ELR (cell line): ENCODE results near the gene FBXL14.

Experiments
- DNase-seq: peaks from one replicate; pipeline ENCODE4 v3.0.0-alpha.2; 2015; ENCODE audit warnings: low read depth

The FBXL14 gene

GRCh38 chr12:1533602-1534304, 60.6 kb downstream of the FBXL14 start:
- DNase-seq, result peak; percentile 89

GRCh38 chr12:1533205-1533601, 61.2 kb downstream of the FBXL14 start:
- peak; percentile 77 for DNase-seq

GRCh38 chr12:1532375-1533165, 61.8 kb downstream of the FBXL14 start:
- peak; percentile 60 for DNase-seq

- peak; percentile 55 for DNase-seq
Measured at GRCh38 chr12:1531654-1532374, 62.6 kb downstream of the FBXL14 start.

DNA sequence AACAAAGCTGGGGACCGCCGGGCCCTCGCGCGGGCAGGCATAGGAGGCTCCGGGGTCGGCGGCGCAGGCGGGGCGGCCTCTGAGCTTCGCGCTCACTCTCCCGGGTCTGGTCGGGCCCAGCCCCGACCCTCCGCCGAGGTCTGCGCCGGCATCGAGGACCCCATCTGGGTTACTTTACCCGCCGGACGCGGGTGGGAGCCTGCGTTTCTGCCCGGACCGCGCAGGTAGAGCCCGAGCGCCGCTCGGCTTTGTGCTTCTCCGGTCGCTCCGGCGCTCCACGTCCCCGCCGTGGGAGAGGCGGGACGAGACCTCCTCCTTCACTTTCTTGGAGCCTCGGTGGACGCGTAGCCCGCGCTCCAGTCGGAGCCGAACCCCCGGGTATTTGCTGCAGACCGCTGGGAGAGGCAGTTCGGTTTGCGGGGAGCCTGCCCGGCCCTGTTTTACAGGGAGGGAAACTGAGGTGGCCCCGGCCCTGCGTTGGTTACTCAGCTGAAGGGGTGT, 63.2 kb downstream of the FBXL14 start:
- no peak for DNase-seq

GRCh38 chr12:1530592-1531152, 63.7 kb downstream of the FBXL14 start:
- no peak for DNase-seq

DNA sequence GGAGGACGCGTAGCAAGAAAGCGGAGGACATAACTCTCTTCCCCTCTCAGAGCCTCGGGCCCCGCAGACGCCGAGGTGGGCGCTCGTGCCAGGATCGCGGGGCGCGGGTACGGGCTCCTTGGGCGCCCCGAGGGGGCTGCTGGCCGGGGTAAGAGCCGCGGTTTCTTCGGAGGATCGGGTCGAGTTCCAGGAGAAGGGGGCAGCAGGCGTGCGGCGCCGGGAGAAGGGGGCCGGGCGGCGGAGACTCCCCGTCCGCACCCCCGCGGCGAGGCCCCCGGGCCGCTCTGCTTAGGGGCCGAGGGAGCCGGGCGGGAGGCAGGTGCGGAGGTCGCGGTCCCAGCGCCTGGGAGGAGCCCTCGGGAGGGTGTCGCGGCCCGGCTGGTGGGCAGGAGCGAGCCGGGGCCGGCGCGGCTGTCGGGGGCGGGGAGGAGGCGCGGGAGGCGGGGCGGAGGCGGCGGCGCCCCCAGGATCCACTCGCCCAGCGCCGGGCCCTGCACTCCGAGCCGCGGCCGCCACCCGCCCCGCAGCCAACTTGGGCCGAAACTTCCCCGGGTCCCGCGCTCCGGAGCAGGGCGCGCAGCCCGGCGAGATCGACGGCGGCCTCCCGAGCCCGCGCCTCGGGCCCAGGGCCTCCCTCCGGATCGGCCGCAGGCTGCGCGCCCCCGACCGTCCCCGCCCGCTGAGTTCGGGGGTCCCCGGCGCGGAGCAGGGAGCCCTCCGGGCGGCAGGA, 64.4 kb downstream of the FBXL14 start:
- DNase-seq, result peak; percentile 77

- peak; percentile 55 for DNase-seq
Measured at GRCh38 chr12:1529228-1529861, 65.0 kb downstream of the FBXL14 start.

DNA sequence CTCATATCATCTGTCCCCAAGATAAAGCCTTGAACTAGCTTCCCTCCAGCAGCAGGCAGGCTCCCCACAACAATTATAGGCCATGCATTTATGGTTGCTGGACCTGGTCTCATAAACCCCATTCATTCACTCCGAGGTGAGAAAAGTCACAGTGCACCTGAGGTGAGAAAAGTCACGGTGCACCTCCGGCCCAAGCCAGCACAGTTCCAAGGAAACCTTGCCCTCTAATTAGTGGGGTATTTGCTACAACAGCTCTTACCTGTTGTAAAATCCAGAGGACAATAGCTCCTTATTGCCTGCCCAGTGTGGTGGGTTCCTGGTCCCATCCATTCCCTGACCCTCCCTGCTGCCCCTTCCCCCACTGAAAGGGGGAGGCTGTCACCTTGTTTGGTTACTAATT, 65.6 kb downstream of the FBXL14 start:
- no peak for DNase-seq

DNA sequence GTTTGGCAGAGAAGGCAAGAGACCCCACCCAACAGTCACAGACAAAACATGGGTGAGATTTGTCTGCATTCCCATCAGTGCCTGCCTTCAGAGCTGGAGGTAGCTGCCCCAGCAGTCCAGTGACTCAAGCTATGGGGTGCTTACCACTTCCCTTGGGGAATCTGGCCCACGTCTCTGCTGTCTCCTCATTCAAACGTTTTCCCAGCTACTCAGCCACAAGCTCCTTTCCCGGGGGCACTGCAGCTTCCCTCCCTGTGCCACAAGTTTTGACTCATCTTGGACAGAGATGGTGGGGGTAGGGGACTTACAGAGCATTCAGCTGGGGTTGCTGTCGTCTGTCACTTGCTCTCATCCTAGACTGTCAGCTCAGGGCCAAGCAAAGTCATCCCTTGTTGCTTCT, 66.6 kb downstream of the FBXL14 start:
- peak; percentile 99 for DNase-seq

DNA sequence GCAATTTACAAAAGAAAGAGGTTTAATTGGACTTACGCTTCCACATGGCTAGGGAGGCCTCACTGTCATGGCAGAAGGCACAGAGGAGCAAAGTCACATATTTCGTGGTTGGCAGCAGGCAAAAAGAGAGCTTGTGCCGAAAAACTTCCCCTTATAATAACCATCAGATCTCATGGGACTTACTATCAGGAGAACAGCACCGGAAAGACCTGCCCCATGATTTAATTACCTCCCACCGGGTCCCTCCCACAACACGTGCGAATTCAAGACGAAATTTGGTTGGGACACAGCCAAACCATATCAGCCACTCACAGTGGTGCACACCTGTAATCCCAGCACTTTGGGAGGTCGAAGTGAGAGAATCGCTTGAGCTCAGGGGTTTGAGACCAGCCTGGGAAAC, 68.5 kb downstream of the FBXL14 start:
- DNase-seq, result no peak

DNA sequence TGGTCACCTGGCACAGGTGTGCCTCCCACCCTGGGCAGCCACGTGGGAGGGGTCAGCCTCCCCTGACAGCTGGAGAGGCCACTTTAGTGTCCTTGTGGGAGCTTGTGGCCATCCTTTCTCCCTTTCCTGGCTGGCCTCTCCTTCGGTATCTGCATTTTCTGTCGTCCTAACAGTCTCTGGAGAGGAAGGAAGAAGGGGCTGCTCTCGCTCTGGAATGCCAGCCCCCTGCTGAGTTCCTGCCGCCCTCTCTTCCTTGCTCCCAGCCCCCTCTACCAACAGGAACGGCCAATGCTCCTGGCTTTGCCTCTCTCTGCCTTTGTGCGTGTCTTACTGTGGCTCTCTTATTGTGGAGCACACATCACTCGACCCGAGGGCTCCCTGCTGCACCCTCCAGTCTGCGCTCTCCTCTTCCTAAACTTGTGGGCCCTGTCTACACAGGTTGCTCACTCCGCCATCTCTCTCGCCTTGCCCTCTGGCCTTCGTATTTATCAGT, 70.8 kb downstream of the FBXL14 start:
- no peak for DNase-seq

DNA sequence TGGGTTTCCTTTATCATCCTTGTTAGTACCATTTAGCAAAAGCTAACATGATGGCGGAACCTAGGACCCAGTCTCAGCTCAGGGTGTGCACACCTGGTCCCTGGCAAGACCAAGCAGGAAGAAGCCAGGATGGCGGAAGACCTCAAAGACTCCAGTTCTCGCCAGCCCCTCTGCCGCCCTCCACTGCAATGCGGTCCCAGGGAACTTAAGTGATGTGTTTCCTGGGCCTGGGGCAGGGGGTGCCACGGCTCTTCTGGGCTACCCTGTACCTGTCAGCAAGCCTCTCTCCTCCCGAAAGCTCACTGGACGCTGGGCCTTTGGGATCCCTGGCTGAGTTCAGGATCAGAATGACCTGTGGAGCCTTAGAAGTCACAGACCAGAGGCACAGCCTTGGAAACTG, 71.3 kb downstream of the FBXL14 start:
- DNase-seq, result no peak

DNA sequence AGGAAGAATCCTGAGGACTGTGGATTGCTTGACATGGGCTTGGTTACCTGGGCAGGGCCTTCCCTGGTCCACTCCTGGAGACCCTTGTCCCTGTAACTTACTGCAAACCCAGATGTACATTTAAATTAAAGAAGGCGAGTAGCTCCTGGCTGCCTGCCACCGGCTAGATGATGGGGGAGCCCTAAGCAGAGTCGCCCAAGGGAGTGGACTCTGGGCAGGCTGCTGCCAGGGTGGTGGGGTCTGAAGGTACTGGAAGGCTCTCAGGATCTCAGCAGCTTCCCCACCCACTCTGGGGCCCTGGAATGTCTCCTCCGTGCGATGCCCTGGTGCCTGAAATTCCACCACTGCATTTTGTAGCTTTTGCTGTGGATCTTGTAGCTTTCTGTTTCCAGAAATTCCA, 74.7 kb downstream of the FBXL14 start:
- DNase-seq, result no peak

- DNase-seq, result peak; percentile 91
Measured at GRCh38 chr12:1518591-1519516, 75.5 kb downstream of the FBXL14 start.

DNA sequence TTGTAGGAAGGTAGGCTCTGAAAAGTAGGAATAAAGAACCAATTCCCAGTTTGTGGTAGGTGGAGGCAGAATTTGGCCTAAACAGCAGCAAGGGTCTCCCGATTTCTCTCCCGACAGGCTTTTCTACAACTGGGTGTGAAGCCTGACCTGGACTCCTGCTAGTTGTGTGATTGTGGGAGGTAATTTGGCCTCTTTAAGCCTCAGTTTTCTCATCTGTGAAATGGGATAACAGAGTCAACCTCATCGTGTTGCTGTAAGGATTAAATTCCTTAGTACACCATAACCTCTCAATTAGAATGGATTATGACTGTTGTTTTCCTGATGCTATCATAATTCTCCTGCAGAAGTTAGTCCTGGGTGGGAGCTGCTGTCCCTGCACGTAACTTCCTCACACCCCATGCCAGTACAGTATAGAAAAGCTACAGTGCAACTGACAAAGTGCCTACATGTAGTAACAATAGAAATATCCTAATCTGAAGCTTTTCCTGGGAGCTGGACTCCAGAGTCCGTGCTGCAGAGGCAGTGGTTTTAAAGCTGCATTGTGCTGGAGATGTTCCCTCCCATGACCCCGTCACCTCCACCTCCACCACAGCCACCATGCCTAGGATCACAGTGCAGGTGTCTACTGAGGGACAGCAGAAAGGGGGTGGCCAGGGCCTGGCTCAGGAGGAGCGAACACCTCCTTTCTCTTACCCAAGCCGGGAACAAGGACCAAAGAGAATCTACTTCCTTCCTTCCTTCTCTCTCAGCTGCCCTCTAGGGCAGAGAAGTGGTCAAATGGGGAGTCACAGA, 76.5 kb downstream of the FBXL14 start:
- DNase-seq, result no peak

GRCh38 chr12:1517007-1517406, 77.4 kb downstream of the FBXL14 start:
- peak; percentile 86 for DNase-seq
